SK-N-SH (cell line): ENCODE measurements around the gene LSP1. TPM values are rescaled to one million over a fixed set of nuclear protein-coding genes. Genes with fewer than 3 reads are reported as not detected.

Experiments used
- CTCF ChIA-PET: fragments of 300-600, 350-600 bp; formaldehyde crosslinking; extraction: SDS; loops from one replicate; lab custom pipeline; 2021; lab: Yijun Ruan, JAX
- POLR2A ChIA-PET: fragments of 350-600 bp; sonication (Branson Sonifier 250); formaldehyde crosslinking; extraction: SDS; loops from one replicate; lab custom pipeline; 2020; ENCODE audit warnings: antibody characterized with exemption, inconsistent platforms; lab: Yijun Ruan, JAX
- DNase-seq: peaks from one replicate; pipeline ENCODE4 v3.0.0; 2012
- H2AFZ ChIP-seq: fragments of 200-600 bp; sonication (generic); 2 replicates; pipeline ENCODE4 v1.8.1; 2016; ENCODE audit warnings: antibody characterized with exemption, mild to moderate bottlenecking, low read depth
- H3F3A ChIP-seq: fragments of 200-600 bp; sonication (generic); replicated peaks from 2 replicates; pipeline ENCODE3; 2016; ENCODE audit warnings: antibody characterized with exemption, mild to moderate bottlenecking; ENCODE audit not compliant: insufficient read depth
- H3K27ac ChIP-seq, 2 experiments: fragments of 200-500 bp in 1 of 2; fragments of 200-600 bp in 1 of 2; sonication (Bioruptor generic) in 1 of 2; sonication (generic), shearing (Covaris generic) in 1 of 2; 2 replicates each; pipeline versions ENCODE4 v1.5.1 to v1.6.1; 2014 to 2016; ENCODE audit warnings: low read depth in 2 of 2, inconsistent platforms in 1 of 2, low read length in 1 of 2, mild to moderate bottlenecking in 1 of 2, mixed read lengths in 1 of 2
- H3K27me3 ChIP-seq: fragments of 200-600 bp; sonication (generic), shearing (Covaris generic); 2 replicates; pipeline ENCODE4 v1.6.1; 2016; ENCODE audit warnings: mixed run types; ENCODE audit not compliant: insufficient read depth
- H3K36me3 ChIP-seq, 2 experiments: fragments of 200-500 bp in 1 of 2; fragments of 200-600 bp in 1 of 2; sonication (Bioruptor generic) in 1 of 2; sonication (generic) in 1 of 2; replicated peaks in 1 of 2; 2 replicates each; pipeline versions ENCODE3 to v1.5.1; 2014 to 2016; ENCODE audit warnings: low read length in 1 of 2, mild to moderate bottlenecking in 1 of 2; ENCODE audit not compliant: insufficient read depth in 2 of 2, control insufficient read depth in 1 of 2
- H3K4me1 ChIP-seq, 2 experiments: fragments of 200-500 bp in 1 of 2; fragments of 200-600 bp in 1 of 2; sonication (Bioruptor generic) in 1 of 2; sonication (generic), shearing (Covaris generic) in 1 of 2; 2 replicates each; pipeline versions ENCODE4 v1.5.1 to v1.6.1; 2014 to 2016; ENCODE audit warnings: low read depth in 1 of 2, low read length in 1 of 2, mixed run types in 1 of 2; ENCODE audit not compliant: insufficient read depth in 2 of 2, control insufficient read depth in 1 of 2
- H3K4me2 ChIP-seq: fragments of 200-600 bp; sonication (generic), shearing (Covaris generic); 2 replicates; pipeline ENCODE4 v1.6.1; 2017; ENCODE audit warnings: mixed run types
- H3K4me3 ChIP-seq, 2 experiments: fragments of 200-500 bp in 1 of 2; fragments of 200-600 bp in 1 of 2; sonication (Bioruptor generic) in 1 of 2; sonication (generic), shearing (Covaris generic) in 1 of 2; 2 replicates each; pipeline versions ENCODE4 v1.5.1 to v1.8.1; 2014 to 2016; ENCODE audit warnings: low read depth in 2 of 2, inconsistent platforms in 1 of 2, low read length in 1 of 2, mild to moderate bottlenecking in 1 of 2, mixed read lengths in 1 of 2, moderate library complexity in 1 of 2
- H3K79me2 ChIP-seq: fragments of 200-600 bp; sonication (generic); 2 replicates; pipeline ENCODE4 v1.8.1; 2017; ENCODE audit warnings: mild to moderate bottlenecking; ENCODE audit not compliant: insufficient read depth
- H3K9ac ChIP-seq: fragments of 200-600 bp; sonication (generic); 2 replicates; pipeline ENCODE4 v1.6.1; 2017; ENCODE audit warnings: mixed run types
- H3K9me2 ChIP-seq: fragments of 200-600 bp; sonication (generic); 2 replicates; pipeline ENCODE4 v1.6.1; 2017; ENCODE audit warnings: mixed run types
- H3K9me3 ChIP-seq: fragments of 200-600 bp; sonication (generic); 2 replicates; pipeline ENCODE4 v1.6.1; 2017; ENCODE audit warnings: mixed run types, mild to moderate bottlenecking, moderate library complexity
- H4K20me1 ChIP-seq: fragments of 200-600 bp; sonication (generic); 2 replicates; pipeline ENCODE4 v1.6.1; 2017; ENCODE audit warnings: mild to moderate bottlenecking, mixed run types; ENCODE audit not compliant: insufficient read depth
- ELF1 ChIP-seq: IDR thresholded peaks from 2 replicates; pipeline ENCODE4 v1.4.0; 2012
- EP300 ChIP-seq, 2 experiments: IDR thresholded peaks; 2 replicates each; pipeline versions ENCODE4 v1.4.0 to v1.6.1; 2012; ENCODE audit warnings: borderline replicate concordance in 1 of 2, low read depth in 1 of 2, low read length in 1 of 2
- NFIC ChIP-seq: IDR thresholded peaks from 2 replicates; pipeline ENCODE4 v1.4.0; 2012; ENCODE audit warnings: borderline replicate concordance
- NRF1 ChIP-seq: IDR thresholded peaks from 2 replicates; pipeline ENCODE4 v1.6.1; 2012; ENCODE audit warnings: low read depth, mild to moderate bottlenecking, low read length
- POLR2AphosphoS5 ChIP-seq: IDR thresholded peaks from 2 replicates; pipeline ENCODE4 v1.6.1; 2012; ENCODE audit warnings: low read depth, low read length
- RCOR1 ChIP-seq: fragments of 150-350 bp; IDR thresholded peaks from 2 replicates; pipeline ENCODE4 v1.6.1; 2017; ENCODE audit warnings: antibody characterized with exemption, low read length
- REST ChIP-seq: IDR thresholded peaks from 2 replicates; pipeline ENCODE4 v1.6.1; 2012; ENCODE audit warnings: mild to moderate bottlenecking, low read depth, low read length, moderate library complexity
- RXRA ChIP-seq: IDR thresholded peaks from 2 replicates; pipeline ENCODE4 v1.4.0; 2012; ENCODE audit warnings: low read depth, mild to moderate bottlenecking, borderline replicate concordance
- TAF1 ChIP-seq: IDR thresholded peaks from 2 replicates; pipeline ENCODE4 v1.6.1; 2012; ENCODE audit warnings: low read depth, mild to moderate bottlenecking, low read length, moderate library complexity, borderline replicate concordance
- WGBS: methylation state at CpG from one replicate; pipeline ENCODE4 v1.1.6; 2017; ENCODE audit warnings: low lambda C conversion rate; 5-methylcytosine and 5-hydroxymethylcytosine counted together
- polyA plus RNA-seq, 3 experiments: library from polyadenylated mRNA; depleted of rRNA; stranded (reverse); fragments of >200 nt; gene quantifications; 2 replicates each; pipeline ENCODE4 v1.2.3, GENCODE V29; 2012
- TF ChIP-seq, protein P1 (sequence below): fragments of 150-350 bp; IDR thresholded peaks from 2 replicates; pipeline ENCODE4 v1.6.1; 2016; ENCODE audit warnings: mild to moderate bottlenecking, low read depth, low read length
- TF ChIP-seq, protein P2 (sequence below): fragments of 150-350 bp; IDR thresholded peaks from 2 replicates; pipeline ENCODE4 v1.6.1; 2017; ENCODE audit warnings: antibody characterized with exemption, low read length, low read depth, borderline replicate concordance

LSP1 gene
- polyA plus RNA-seq, 1 of the 3 experiments (the other 2 are of a cell fraction): 0.38 TPM

DNA sequence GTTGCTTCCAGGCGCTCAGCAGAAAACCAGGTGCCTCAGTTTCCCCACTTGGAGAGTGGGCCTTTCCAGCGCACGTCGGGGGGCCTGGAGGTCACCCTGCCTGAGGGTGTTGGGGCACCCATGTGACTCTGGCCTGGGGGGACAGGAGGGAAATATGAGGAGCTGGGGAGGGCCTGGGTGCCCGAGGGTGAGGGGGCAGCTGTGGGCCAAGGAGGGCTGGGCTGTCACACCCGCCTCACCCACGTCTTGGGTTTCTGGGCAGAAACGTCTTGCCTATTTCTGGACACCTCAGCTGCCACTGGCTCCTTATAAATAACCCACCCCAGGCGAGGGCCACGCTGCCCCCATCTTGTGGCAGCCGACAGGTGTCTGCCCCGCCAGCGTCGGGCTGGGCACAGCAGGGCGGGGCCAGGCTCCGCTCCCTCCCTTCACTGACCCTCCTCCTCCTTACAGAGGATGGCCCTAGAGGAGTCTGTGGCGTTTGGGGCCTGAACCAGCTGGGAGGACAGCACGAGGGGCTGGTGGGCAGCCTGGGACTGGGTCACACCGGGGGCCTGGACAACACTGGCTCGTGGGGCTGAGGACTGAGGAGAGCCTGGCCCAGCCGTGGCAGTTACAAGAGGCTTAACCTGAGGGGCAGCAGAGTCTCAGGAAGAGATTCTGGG is 68.2 kb downstream of the LSP1 start:
- no peaks in the 10 kb centered on the region for H3K79me2 ChIP-seq
- ChIA-PET POLR2A (interaction anchor here (1.1 kb wide), 1 partner anchor 39 kb away, joined by 3 read pairs; no protein-coding TSS in a partner anchor), CTCF (interaction anchor here (0.9 to 5.1 kb wide), 10 partner anchors 13 to 268 kb away, joined by 3 to 40 read pairs (median 7); partner anchors contain the start of genes PRR33 and TNNI2)
- TF ChIP-seq RCOR1: no peak
- TF ChIP-seq, protein P1, sequence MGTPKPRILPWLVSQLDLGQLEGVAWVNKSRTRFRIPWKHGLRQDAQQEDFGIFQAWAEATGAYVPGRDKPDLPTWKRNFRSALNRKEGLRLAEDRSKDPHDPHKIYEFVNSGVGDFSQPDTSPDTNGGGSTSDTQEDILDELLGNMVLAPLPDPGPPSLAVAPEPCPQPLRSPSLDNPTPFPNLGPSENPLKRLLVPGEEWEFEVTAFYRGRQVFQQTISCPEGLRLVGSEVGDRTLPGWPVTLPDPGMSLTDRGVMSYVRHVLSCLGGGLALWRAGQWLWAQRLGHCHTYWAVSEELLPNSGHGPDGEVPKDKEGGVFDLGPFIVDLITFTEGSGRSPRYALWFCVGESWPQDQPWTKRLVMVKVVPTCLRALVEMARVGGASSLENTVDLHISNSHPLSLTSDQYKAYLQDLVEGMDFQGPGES: no peak
- no peak for TF ChIP-seq NRF1
- TF ChIP-seq EP300 (IDR thresholded peaks at IDR 0.05; ENCODE audit: borderline replicate concordance in 1 of 2, low read depth in 1 of 2, low read length in 1 of 2): no peak
- TF ChIP-seq, protein P2, sequence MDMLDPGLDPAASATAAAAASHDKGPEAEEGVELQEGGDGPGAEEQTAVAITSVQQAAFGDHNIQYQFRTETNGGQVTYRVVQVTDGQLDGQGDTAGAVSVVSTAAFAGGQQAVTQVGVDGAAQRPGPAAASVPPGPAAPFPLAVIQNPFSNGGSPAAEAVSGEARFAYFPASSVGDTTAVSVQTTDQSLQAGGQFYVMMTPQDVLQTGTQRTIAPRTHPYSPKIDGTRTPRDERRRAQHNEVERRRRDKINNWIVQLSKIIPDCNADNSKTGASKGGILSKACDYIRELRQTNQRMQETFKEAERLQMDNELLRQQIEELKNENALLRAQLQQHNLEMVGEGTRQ: no peak
- TF ChIP-seq ELF1: no peak
- TF ChIP-seq POLR2AphosphoS5: no peak
- TF ChIP-seq REST: no peak
- TF ChIP-seq RXRA: no peak
- no peak for TF ChIP-seq NFIC
- TF ChIP-seq TAF1: no peak
- H3K27me3 ChIP-seq: no peaks in the 10 kb centered on the region
- no peaks in the 10 kb centered on the region for H3K36me3 ChIP-seq
- no peak overlapping the region for H3K4me2 ChIP-seq
- H3K9ac ChIP-seq: no peak overlapping the region
- no peak overlapping the region for H3K4me3 ChIP-seq
- peak; percentile 46 for DNase-seq
- no peak overlapping the region; a peak in 1 of 4 replicates for H3K27ac ChIP-seq
- no peaks in the 10 kb centered on the region for H3K9me2 ChIP-seq
- WGBS: 79% methylated on average over 13 of the region's 21 CpGs
- H3K4me1 ChIP-seq: peaks cover 0 to 21% of the 10 kb centered on the region in 2 experiments; a peak in 1 of 4 replicates
- H4K20me1 ChIP-seq: no peaks in the 10 kb centered on the region
- no peaks in the 10 kb centered on the region for H3F3A ChIP-seq
- no peaks in the 10 kb centered on the region for H3K9me3 ChIP-seq
- H2AFZ ChIP-seq: no peak overlapping the region
